CD14-positive monocyte (primary cell): ENCODE data around the gene PPP1R9B. TPM values are rescaled to one million over a fixed set of nuclear protein-coding genes. Genes with fewer than 3 reads are reported as not detected.

ENCODE experiments used
- DNase-seq, 3 donors: peaks; one replicate each; pipeline ENCODE4 v3.0.0-alpha.2; 2011 to 2022
- H2AFZ ChIP-seq: 2 replicates; pipeline ENCODE4 v1.6.0; 2012; ENCODE audit warnings: mild to moderate bottlenecking, low read depth, low read length, inconsistent platforms; ENCODE audit not compliant: insufficient read depth, poor library complexity, severe bottlenecking
- H3K27ac ChIP-seq, 2 donors: 1 replicate in 1 of 2; 2 replicates in 1 of 2; pipeline ENCODE4 v1.5.1; 2012 to 2013; ENCODE audit warnings: low read length in 2 of 2, control low read depth in 1 of 2, inconsistent platforms in 1 of 2, low read depth in 1 of 2, mild to moderate bottlenecking in 1 of 2
- H3K27me3 ChIP-seq, 2 donors: one replicate each; pipeline versions ENCODE4 v1.6.0 to v1.6.1; 2011 to 2013; ENCODE audit warnings: low read length in 2 of 2; ENCODE audit not compliant: control insufficient read depth in 2 of 2, insufficient read depth in 2 of 2
- H3K36me3 ChIP-seq, 2 donors: replicated peaks in 1 of 2; 1 replicate in 1 of 2; 2 replicates in 1 of 2; pipeline versions ENCODE4 v1.5.1 to v1.6.1; 2012 to 2013; ENCODE audit warnings: low read length in 2 of 2, control low read depth in 1 of 2, inconsistent platforms in 1 of 2, mild to moderate bottlenecking in 1 of 2; ENCODE audit not compliant: insufficient read depth in 2 of 2, control insufficient read depth in 1 of 2
- H3K4me1 ChIP-seq, 2 donors: 1 replicate in 1 of 2; 2 replicates in 1 of 2; pipeline versions ENCODE4 v1.5.1 to v1.6.1; 2012 to 2013; ENCODE audit warnings: low read length in 2 of 2, control low read depth in 1 of 2, inconsistent platforms in 1 of 2, mild to moderate bottlenecking in 1 of 2, moderate library complexity in 1 of 2; ENCODE audit not compliant: insufficient read depth in 2 of 2, control insufficient read depth in 1 of 2
- H3K4me2 ChIP-seq: replicated peaks from 2 replicates; pipeline ENCODE3; 2012; ENCODE audit warnings: low read length, moderate library complexity, mild to moderate bottlenecking; ENCODE audit not compliant: poor library complexity, severe bottlenecking; ENCODE audit errors: extremely low read depth
- H3K4me3 ChIP-seq, 3 experiments: fragments of 200-600 bp in 1 of 3; sonication (generic) in 1 of 3; replicated peaks in 1 of 3; 1 replicate in 2 of 3; 2 replicates in 1 of 3; pipeline ENCODE4 v1.5.1; 2011 to 2013; ENCODE audit warnings: low read length in 3 of 3, mild to moderate bottlenecking in 3 of 3, control low read depth in 2 of 3, low read depth in 2 of 3, inconsistent platforms in 1 of 3, moderate library complexity in 1 of 3
- H3K79me2 ChIP-seq: 2 replicates; pipeline ENCODE4 v1.6.0; 2012; ENCODE audit warnings: mild to moderate bottlenecking, control low read depth, inconsistent platforms, low read length, moderate library complexity; ENCODE audit not compliant: insufficient read depth
- H3K9ac ChIP-seq: 2 replicates; pipeline ENCODE4 v1.6.0; 2017; ENCODE audit warnings: low read length, mild to moderate bottlenecking; ENCODE audit not compliant: insufficient read depth, poor library complexity, severe bottlenecking
- H3K9me3 ChIP-seq, 2 donors: replicated peaks in 1 of 2; 1 replicate in 1 of 2; 2 replicates in 1 of 2; pipeline versions ENCODE4 v1.5.1 to v1.6.1; 2012 to 2013; ENCODE audit warnings: low read length in 2 of 2, control low read depth in 1 of 2; ENCODE audit not compliant: control insufficient read depth in 1 of 2, insufficient read depth in 1 of 2
- H4K20me1 ChIP-seq: 2 replicates; pipeline ENCODE4 v1.6.0; 2012; ENCODE audit warnings: mild to moderate bottlenecking, low read length, control low read depth, moderate library complexity; ENCODE audit not compliant: insufficient read depth
- H3K27ac Mint-ChIP-seq, 7 donors: one replicate each; pipeline ENCODE4 v1.8.0; 2020; ENCODE audit warnings: mild to moderate bottlenecking in 7 of 7, mixed read lengths in 7 of 7, moderate library complexity in 6 of 7, inconsistent platforms in 2 of 7
- H3K27me3 Mint-ChIP-seq, 3 donors: one replicate each; pipeline ENCODE4 v1.8.0; 2021 to 2022; ENCODE audit warnings: low read depth in 3 of 3, mild to moderate bottlenecking in 3 of 3, mixed read lengths in 3 of 3, moderate library complexity in 3 of 3, inconsistent platforms in 1 of 3
- H3K36me3 Mint-ChIP-seq, 2 donors: one replicate each; pipeline ENCODE4 v1.8.0; 2020; ENCODE audit warnings: mixed read lengths in 2 of 2, inconsistent platforms in 1 of 2, mild to moderate bottlenecking in 1 of 2
- H3K4me1 Mint-ChIP-seq: one replicate; pipeline ENCODE4 v1.8.0; 2020; ENCODE audit warnings: mild to moderate bottlenecking, mixed read lengths
- H3K4me3 Mint-ChIP-seq, 2 donors: one replicate each; pipeline ENCODE4 v1.8.0; 2020; ENCODE audit warnings: mild to moderate bottlenecking in 2 of 2, mixed read lengths in 2 of 2, moderate library complexity in 1 of 2
- H3K9me3 Mint-ChIP-seq, 7 donors: one replicate each; pipeline ENCODE4 v1.8.0; 2020 to 2022; ENCODE audit warnings: mixed read lengths in 7 of 7, mild to moderate bottlenecking in 6 of 7, moderate library complexity in 6 of 7, inconsistent platforms in 2 of 7
- WGBS: methylation state at CpG from one replicate; pipeline ENCODE4 v1.1.5; 2013; ENCODE audit warnings: missing lambda C conversion rate; ENCODE audit not compliant: insufficient coverage; 5-methylcytosine and 5-hydroxymethylcytosine counted together
- intact Hi-C, 2 donors: fragments of 100-400 bp; cut with micrococcal nuclease; formaldehyde crosslinking; loops; one replicate each; pipeline versions ENCODE4 v1.15.0 to v1.15.1; 2023
- polyA plus RNA-seq, 3 donors: library from polyadenylated mRNA; depleted of rRNA in 1 of 3; unstranded in 2 of 3; stranded (reverse) in 1 of 3; fragments of 300-500 nt in 2 of 3; fragments of >200 nt in 1 of 3; fragmentation: Illumina TruSeq in 2 of 3; gene quantifications; 1 replicate in 2 of 3; 2 replicates in 1 of 3; pipeline ENCODE4 v1.2.3, GENCODE V29; 2012 to 2021
- TF ChIP-seq, protein P1 (sequence below): fragments of 200-600 bp; IDR thresholded peaks from one replicate; pipeline ENCODE4 v1.8.0; 2022; ENCODE audit warnings: antibody characterized with exemption, mild to moderate bottlenecking

PPP1R9B gene
- polyA plus RNA-seq, 3 donors: 0.61 to 86.9 (median 1.3) TPM

DNA sequence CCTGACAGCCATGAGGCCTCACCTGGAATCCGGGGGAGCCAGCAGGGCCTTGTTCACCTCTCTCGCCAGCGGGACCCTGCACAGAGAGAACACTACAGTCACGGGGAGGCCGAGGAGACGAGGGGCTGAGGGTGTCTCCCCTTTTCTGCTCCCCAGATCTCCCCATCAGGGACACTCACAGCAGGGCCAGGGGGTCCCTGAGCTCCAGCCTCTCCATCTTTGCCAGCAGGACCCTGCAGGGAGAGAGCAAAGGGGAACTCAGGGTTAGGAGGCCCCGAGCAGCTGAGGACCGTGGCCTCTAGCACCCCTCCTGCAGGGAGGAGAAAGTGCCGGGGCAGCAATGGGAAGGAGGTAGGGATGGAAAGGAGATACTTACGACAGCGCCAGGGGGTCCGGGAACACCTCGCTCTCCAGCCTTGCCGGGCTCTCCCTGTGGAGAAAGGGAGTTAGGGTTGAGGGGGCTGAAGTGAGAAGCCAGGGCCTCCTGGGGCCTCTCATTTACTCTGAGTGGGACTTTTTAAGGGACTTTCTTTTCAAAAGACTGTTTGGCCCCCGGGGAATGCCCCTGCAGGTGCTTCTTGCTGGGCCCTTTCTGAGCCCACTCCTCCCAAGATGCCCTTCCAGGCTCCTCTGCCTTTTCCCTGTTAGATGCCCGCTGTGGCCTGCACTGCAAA, 42.3 kb upstream of the PPP1R9B start:
- TF ChIP-seq, protein P1, sequence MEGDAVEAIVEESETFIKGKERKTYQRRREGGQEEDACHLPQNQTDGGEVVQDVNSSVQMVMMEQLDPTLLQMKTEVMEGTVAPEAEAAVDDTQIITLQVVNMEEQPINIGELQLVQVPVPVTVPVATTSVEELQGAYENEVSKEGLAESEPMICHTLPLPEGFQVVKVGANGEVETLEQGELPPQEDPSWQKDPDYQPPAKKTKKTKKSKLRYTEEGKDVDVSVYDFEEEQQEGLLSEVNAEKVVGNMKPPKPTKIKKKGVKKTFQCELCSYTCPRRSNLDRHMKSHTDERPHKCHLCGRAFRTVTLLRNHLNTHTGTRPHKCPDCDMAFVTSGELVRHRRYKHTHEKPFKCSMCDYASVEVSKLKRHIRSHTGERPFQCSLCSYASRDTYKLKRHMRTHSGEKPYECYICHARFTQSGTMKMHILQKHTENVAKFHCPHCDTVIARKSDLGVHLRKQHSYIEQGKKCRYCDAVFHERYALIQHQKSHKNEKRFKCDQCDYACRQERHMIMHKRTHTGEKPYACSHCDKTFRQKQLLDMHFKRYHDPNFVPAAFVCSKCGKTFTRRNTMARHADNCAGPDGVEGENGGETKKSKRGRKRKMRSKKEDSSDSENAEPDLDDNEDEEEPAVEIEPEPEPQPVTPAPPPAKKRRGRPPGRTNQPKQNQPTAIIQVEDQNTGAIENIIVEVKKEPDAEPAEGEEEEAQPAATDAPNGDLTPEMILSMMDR: no peak
- no peaks in the 10 kb centered on the region for H3K36me3 Mint-ChIP-seq
- Histone ChIP-seq H3K4me2 (no peak overlapping the region), H3K4me1 (no peaks in the 10 kb centered on the region), H3K36me3 (no peaks in the 10 kb centered on the region), H3K27me3 (peaks cover 0 to 3% of the 10 kb centered on the region in 2 donors), H2AFZ (no peak overlapping the region), H3K27ac (no peak overlapping the region), H3K9me3 (no peaks in the 10 kb centered on the region), H3K9ac (no peak overlapping the region), H3K4me3 (no peak overlapping the region), H3K79me2 (no peaks in the 10 kb centered on the region), H4K20me1 (no peaks in the 10 kb centered on the region)
- no peak overlapping the region for H3K27ac Mint-ChIP-seq
- no peak for DNase-seq
- H3K9me3 Mint-ChIP-seq: no peaks in the 10 kb centered on the region
- intact Hi-C loops: no loop called here
- peaks cover 10 to 25% (median 20%) of the 10 kb centered on the region in 3 donors for H3K27me3 Mint-ChIP-seq
- H3K4me1 Mint-ChIP-seq: no peaks in the 10 kb centered on the region
- WGBS: 92% methylated on average over 11 of the region's 16 CpGs
- H3K4me3 Mint-ChIP-seq: no peak overlapping the region

DNA sequence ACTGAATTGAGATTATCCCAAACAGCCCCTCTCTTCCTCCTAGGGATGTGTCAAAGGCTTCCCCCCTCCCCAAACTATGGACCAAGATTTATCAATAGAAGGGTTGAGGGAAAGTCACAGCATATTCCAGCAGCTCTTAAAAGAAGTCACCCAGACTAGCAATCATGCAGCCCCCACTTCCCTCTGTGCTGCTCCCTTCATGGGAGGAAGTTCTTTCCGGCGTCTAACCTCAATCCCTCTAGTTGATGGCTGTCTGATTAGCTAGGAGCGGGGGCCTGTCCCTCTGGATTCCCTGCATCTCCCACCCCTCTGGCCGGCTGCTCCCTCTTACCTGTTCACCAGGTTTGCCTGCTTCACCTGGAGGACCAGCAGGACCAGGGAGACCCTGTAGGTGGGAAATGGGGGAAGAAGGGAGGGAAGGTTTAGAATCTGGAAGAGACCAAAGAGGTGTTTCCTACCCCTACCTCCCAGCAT, 41.7 kb upstream of the PPP1R9B start:
- Histone ChIP-seq H3K79me2 (no peaks in the 10 kb centered on the region), H3K9me3 (no peaks in the 10 kb centered on the region), H3K9ac (no peak overlapping the region), H3K4me3 (no peak overlapping the region), H2AFZ (no peak overlapping the region), H3K27me3 (peaks cover 0 to 2% of the 10 kb centered on the region in 2 donors), H3K36me3 (no peaks in the 10 kb centered on the region), H3K27ac (no peak overlapping the region), H4K20me1 (no peaks in the 10 kb centered on the region), H3K4me2 (no peak overlapping the region), H3K4me1 (no peaks in the 10 kb centered on the region)
- intact Hi-C loops: no loop called here
- H3K4me1 Mint-ChIP-seq: no peaks in the 10 kb centered on the region
- TF ChIP-seq, protein P1: no peak
- H3K9me3 Mint-ChIP-seq: no peaks in the 10 kb centered on the region
- no peaks in the 10 kb centered on the region for H3K36me3 Mint-ChIP-seq
- no peak overlapping the region for H3K27ac Mint-ChIP-seq
- H3K4me3 Mint-ChIP-seq: no peak overlapping the region
- H3K27me3 Mint-ChIP-seq: peaks cover 11 to 19% (median 19%) of the 10 kb centered on the region in 3 donors
- WGBS: no CpG with 5 or more reads among the region's 4 CpGs
- no peak for DNase-seq
